Body of pancreas (tissue), 4 donors: Measurements from ENCODE around the gene LAMB3.

Experiments used
- POLR2A ChIP-seq, 3 donors: fragments of 450-650 bp; IDR thresholded peaks; one replicate each; pipeline ENCODE4 v1.6.1; 2016; ENCODE audit warnings: antibody characterized with exemption in 3 of 3, mild to moderate bottlenecking in 2 of 3
- TF ChIP-seq, protein P1 (sequence below), 7 experiments: fragments of 450-650 bp in 4 of 7; fragments of 200-600 bp in 3 of 7; sonication (generic) in 3 of 7; IDR thresholded peaks; one replicate each; pipeline ENCODE4 v1.5.1; 2016 to 2019; ENCODE audit warnings: antibody characterized with exemption in 7 of 7

DNA sequence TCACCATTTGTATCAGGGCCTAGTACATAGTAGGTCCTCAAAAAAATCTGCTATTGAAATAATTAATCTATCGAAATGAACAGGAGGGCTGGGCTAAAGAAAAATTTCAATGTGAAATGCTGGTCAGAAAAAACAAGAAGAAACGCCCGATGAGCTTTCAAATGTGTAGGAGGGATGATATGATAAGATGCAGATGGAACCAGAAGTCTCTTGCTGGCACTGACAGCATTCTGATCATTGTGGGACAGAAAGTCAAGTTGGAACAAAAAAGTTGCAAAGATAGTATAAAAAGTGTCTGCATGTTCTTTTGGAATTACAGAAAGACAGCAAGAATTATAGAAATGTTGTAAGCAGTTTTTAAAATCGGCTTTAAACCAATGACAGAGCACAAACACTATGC lies 34.1 kb upstream of the LAMB3 start:
- TF ChIP-seq, protein P1, sequence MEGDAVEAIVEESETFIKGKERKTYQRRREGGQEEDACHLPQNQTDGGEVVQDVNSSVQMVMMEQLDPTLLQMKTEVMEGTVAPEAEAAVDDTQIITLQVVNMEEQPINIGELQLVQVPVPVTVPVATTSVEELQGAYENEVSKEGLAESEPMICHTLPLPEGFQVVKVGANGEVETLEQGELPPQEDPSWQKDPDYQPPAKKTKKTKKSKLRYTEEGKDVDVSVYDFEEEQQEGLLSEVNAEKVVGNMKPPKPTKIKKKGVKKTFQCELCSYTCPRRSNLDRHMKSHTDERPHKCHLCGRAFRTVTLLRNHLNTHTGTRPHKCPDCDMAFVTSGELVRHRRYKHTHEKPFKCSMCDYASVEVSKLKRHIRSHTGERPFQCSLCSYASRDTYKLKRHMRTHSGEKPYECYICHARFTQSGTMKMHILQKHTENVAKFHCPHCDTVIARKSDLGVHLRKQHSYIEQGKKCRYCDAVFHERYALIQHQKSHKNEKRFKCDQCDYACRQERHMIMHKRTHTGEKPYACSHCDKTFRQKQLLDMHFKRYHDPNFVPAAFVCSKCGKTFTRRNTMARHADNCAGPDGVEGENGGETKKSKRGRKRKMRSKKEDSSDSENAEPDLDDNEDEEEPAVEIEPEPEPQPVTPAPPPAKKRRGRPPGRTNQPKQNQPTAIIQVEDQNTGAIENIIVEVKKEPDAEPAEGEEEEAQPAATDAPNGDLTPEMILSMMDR (IDR thresholded peaks at IDR 0.05) = no peak
- no peak for TF ChIP-seq POLR2A (IDR thresholded peaks at IDR 0.05)
